Ureter (tissue), 1 donor: ENCODE results near the gene PLSCR4. TPM values are rescaled to one million over a fixed set of nuclear protein-coding genes. Genes with fewer than 3 reads are reported as not detected.
A peak's percentile ranks its signal among the peaks of the same experiment; 100 is the strongest.

ENCODE experiments used
- DNase-seq: peaks from one replicate; pipeline ENCODE4 v3.0.0-alpha.2; 2020; ENCODE audit warnings: low spot score
- total RNA-seq: library from RNA; stranded (reverse); gene quantifications from one replicate; pipeline ENCODE4 v1.2.4, GENCODE V29; 2023
- donor health status: DM: yes; HTN: yes; CAD: no.

Gene PLSCR4
- total RNA-seq, 1 donor from 2014 or later, result 26.6 TPM

DNA sequence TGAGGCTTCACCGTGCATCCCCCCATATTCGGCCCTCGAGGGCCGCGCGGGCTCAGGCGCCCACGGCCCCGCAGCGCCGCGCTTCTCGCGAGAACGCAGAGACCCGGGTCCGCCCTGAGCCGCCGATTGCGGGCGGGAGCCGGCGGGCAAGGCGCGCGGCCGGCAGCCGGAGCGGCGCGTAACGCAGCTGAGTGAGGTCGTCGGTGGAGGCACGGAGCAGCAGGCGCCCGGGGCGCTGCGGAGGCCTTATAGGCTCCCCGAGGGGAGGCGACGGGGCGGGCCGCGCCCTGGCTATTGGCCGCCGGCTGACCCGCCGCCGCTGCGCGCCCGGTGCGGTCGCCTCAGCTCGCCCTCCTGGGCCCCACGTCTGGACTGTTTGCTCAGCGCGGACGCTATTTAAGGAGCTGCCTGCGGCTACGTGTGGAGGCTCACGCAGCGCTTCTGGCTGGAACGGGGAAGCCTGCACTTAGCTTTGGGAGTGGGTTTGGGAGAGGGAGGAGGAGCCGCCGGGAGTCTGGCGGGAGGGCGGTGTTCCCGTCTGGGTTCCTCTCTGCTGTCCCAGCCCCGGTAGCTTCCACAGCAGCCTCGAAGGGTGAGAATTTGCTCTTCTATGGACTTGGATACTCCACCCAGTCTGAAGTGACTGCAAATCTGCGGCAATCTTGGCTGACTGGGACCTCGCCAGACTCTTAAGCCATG lies 89.8 kb downstream of the PLSCR4 start, which contains the start of gene PLOD2:
Gene PLOD2 (minus strand): TSS at position 221 of the 699 bp plus-strand sequence. CDS start 195 bp downstream, at position 26.
- peak; percentile 75 for DNase-seq

DNA sequence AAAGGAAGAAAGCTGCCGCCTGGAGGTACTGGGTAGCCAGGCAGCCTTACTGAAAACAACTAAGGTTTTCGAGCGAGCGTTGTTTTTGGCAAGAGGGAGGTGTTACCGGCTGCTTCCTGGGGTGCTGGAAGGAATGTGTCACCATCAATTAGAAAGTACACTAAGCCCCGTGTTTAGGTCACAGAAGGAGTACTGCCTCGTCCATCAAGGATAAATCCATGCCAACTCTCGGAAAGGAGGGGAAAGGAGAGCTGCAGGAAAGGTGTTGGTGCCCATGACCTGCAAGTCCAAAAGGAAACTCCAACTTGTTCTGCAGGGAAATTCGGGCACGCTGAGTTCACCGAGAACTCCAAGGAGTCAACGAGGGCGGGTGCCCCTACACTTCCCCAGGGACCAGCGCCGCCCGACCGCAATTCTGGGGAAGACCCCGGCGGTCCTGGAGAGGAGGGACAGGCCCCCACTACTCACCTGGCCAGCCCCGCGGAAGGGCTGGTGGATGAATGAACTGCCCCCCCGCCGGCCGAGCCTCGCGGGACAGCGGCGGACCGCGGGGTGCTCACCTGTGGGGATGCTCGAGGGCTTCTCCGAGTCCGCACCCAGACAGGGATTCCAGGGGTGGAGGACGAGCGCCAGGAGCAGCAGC lies 90.5 kb downstream of the PLSCR4 start:
- peak; percentile 69 for DNase-seq

DNA sequence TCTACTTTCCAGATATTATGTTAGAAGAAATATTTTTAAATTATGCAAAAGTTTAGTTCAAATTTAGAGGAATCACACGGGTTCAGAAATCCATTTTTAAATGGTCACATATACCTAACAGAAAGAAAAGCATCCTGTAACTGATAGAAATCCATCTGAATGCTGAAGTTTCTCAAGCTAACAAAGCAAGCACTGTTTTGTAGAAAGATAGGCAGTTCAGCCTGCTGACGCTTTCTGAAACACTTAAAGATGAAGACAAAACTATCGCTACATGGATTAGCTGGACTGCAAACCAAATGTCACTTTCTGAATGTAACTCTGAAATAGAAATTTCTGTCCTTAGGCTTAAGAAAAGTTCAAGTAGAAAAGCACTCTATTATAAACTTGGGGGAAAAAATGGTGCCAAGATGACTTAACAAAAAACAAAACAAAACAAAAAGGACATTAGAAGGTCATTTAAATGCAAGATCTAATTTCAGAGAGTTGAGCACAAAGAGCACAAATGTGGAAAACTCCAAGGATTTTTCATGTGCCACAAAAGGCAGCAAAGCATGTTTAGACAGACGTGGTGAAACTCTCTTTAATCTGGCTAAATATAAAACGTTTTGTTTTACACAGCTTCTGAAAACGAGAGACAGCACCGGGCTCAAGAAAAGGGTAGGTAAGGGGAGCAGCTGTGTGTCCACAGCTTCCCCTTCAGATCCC lies 91.1 kb downstream of the PLSCR4 start:
- no peak for DNase-seq

DNA sequence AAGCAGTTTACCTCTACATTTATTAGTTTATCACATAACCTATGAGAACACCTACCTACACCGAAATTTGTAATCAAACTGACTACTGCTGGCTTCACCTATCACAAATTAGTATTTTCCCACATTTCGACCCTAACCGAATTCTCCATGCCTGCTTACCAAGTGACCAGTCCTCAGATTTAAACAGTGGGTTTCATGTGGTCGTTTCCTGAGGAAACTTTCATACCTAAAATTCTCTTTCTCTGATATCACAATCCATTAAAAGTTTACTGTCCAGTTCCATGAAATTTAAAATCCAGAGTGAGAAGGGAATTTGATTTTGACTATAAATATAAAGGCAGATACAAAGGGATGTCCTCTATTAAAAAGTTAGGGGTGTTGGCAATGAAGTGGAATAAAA lies 91.9 kb downstream of the PLSCR4 start:
- DNase-seq, result no peak

DNA sequence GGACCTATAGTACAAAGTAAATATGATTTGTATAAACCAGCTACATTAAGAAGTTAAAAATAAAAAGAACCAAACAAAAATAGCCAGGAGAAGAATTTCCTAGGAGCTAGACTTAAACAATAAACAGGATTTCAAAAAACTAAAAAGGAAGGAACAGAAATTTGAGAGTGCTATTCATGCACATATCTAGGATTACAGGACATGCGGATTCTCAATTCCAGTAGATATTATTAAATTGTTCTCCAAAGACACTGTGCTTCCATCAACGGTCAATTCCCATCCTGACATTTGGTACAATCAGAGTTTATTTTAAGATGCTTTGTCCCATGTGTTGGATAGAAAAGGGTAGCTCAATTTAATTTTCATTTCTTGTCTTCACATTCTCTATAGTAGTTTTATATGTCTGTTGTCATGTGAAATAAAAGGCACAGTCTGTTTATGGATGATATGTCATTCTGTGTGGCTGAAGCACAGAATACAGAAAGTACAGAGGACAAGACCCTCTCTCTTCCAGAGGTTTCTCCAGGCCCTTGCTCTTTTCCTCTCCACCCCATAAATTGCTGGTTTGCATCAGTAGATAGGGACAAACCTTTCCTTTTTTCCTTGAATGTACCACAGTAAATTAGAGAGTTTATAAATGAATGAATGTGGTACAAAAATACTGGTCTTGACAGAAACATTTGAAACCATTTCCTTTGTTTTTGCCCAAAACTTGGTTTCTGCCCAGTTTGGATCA lies 93.4 kb downstream of the PLSCR4 start:
- no peak for DNase-seq

DNA sequence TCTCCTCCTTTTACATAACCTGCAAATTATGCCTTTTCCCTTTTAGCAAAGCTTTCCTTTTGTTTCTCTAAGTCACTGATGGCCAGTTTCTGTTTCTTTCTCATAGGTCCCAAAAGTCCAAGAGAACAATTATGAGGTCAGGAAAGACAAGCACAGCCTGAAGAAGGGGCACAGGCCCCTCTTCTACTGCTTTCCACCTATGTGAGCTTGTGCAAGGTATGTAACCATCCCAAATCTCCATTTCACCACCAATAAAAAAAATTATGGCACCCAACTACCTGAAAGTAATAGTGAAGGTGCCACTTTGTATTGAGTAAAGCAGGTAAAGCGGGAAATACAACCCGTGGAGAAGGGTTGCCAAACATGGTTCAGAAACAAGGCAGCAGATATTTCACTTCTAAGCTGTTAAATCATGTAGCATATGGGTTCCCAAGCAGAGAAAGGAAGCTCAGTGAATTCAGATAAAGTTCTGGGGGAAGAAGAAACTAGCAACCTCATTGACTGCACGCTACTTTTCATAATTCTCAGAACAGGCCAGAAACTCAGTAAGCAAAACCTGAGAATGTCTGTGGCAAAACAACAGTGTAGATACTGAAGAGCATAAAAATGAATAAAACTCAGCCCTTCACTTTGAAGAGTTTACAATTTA lies 94.1 kb downstream of the PLSCR4 start:
- DNase-seq, result no peak

DNA sequence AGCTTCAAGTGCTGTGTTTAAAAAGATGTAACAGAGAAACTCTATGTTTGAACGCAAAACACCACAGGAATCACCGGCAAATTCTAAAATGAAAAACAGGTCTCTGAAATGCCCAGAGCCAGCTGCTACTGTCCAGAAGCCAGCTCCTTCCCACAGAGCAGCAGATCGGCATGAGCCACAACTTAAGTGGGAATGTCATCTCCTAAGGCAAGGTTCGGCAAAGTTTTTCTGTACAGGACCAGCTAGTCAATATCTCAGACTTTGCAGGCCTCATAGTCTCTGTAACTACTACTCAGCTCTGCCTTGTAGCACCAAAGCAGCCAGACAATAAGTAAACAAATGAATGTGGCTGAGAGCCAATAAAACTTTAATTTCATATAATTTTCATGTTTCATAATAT lies 94.8 kb downstream of the PLSCR4 start:
- DNase-seq, result no peak

DNA sequence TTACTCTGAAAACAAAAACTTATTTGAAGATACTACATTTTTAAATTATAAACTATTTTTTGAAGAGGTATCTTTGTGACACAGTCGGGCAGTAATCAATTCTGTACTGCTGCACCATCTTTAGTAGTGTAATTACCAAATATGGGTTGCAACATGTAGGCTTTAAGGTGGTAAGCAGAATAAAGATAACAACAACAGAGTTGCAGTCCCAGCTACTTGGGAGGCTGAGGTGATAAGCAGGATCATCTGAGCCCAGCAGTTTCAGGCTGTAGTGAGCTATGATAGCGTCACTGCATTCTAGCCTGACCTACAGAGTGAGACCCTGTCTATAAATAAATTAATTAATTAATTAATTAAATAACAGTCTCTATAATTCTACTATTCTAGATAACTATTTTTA lies 95.9 kb downstream of the PLSCR4 start:
- DNase-seq, result no peak

DNA sequence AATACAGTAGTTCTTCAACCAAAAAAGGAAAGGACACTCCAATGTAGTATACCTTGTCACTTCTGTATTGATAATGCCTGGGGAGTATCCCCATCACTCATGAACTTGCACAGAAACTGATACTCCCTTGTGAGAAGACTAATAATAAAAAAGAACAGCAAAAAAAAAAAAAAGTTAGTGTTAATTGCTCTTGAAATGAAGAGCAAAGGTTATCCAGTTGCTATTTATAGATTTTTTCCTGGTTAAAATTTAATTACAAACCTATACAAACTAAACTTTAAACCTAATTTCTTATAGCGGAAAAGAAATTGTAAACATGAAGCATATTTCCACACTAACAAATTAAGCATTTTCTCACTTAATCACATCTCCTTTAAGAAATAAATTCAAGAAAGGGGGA lies 96.6 kb downstream of the PLSCR4 start:
- no peak for DNase-seq

DNA sequence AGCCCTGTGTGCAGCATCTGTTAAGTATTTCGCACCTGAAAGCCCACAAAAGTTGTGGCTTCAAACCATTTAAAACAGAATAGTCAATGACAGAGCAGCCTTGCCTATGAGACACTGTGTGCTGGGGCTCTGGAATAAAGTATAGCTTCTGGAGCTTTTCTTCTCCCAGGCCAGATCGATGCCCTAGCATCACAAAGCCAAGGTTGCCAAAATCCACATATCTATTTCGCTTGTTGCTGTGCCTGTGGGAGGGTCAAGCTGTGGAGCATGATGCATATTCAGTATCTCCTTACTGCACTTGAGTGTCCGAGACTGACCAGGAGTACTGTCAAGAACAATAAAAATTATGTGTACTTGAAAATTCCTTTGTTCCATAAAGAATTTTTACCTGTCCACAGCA lies 97.5 kb downstream of the PLSCR4 start:
- no peak for DNase-seq

DNA sequence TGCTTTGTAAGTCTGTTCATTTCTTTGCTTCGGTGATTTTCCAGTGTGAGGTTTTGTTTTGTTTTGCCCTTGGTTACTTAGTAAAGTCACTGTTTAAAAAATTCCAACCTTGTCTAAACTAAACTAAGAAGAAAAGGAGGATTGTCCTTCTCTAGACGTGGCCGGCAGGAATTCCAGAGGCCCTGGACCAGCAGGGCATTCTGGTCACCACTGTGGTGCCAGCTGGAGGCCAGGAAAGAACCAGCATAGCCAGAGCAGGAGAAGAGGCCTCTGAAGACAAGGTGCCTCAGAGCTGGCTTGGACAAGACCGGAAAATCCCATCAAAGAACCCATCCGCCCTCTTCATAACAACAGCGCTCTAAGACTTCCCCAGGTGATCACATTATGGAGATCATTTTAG lies 98.1 kb downstream of the PLSCR4 start:
- DNase-seq, result no peak

DNA sequence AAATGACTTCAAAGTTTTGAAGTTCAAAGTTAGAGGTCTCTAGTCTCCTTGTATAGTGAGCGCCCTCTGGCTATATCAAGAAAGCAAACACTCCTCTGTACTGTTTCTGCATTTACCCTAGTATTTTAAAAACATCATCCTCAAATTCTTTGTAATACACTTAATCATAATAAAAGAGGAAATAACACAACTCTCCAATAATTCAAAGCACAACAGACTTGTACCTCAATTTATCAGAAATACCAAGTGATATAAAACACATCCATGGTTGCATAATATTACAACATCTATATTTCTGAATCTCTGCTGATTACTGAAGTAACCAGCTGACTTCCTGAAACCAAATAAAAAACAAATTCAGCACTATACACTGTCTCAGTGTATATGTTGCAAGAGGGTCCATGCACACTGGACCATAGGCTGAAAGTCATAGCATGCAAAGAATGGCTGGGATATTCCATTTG lies 102.4 kb downstream of the PLSCR4 start:
- DNase-seq, result no peak

DNA sequence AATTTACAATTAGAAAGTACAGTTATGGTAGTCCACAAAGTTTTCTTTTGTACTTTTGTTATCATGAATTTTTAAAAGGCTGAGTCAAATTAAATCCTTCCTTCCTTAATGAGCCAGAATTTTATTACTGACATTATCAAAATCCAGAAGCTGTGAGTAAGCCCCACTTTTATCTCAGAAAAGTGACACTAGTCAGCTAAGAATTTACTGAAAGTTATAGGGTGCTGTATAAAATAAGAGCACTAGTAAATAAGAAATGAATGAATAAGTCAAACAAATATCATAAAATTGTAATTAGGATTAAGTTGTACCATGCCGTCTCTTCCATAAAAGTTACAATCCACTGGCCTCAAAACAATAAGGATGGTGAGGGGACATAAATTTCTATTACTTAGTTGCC lies 105.3 kb downstream of the PLSCR4 start:
- DNase-seq, result no peak

DNA sequence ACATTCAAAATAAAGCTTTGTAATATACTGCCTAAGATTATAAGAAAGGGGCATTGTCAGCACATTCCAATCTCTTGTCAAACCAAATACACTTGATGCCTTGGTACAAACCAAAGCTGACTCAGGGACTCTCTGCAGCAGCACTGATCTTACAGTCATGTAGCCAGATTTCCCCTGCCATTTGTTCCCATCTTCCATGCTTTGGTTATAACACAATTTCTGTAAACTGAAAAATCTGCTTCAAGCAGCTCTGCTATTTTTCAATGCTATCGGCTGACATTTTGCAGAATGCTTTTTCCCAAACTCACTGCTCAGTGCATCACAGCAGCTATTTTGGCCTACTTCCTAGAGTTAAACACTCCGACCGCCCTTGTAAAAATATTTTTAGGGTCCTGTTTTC lies 108.1 kb downstream of the PLSCR4 start:
- no peak for DNase-seq

Other genes with a start within 250 kb of the PLSCR4 start
- 17.7 TPM for gene PLOD2, start 89.9 kb downstream of the PLSCR4 start, total RNA-seq
- 2.6 TPM for gene PLSCR2, start 218.5 kb upstream of the PLSCR4 start, total RNA-seq